Medulla oblongata (tissue), 1 donor: ENCODE measurements around the gene DDX39A.
"Not testable (repeated sequence)": the region's sequence is repeated elsewhere in the genome, so short reads cannot be mapped to it uniquely, and the experiment has no call there.

ENCODE experiments used
- DNase-seq: peaks from one replicate; pipeline ENCODE4 v3.0.0-alpha.2; 2015; ENCODE audit errors: extremely low spot score

DDX39A gene

GRCh38 chr19:14385492-14385891, 33.6 kb downstream of the DDX39A start:
- DNase-seq = no peak

GRCh38 chr19:14383661-14384555, 35.2 kb downstream of the DDX39A start:
- DNase-seq = peak; percentile 67

GRCh38 chr19:14381689-14382474, 37.3 kb downstream of the DDX39A start:
- no peak for DNase-seq

- DNase-seq = peak; percentile 55
Observed at GRCh38 chr19:14379294-14380065, 39.7 kb downstream of the DDX39A start.

GRCh38 chr19:14378890-14379289, 40.3 kb downstream of the DDX39A start:
- DNase-seq = no peak

- no peak for DNase-seq
Observed at GRCh38 chr19:14377883-14378328, 41.2 kb downstream of the DDX39A start.

GRCh38 chr19:14375582-14376291, 43.4 kb downstream of the DDX39A start:
- DNase-seq = no peak

GRCh38 chr19:14375055-14375581, 44.0 kb downstream of the DDX39A start:
- DNase-seq = peak; percentile 68

GRCh38 chr19:14374313-14374712, 44.8 kb downstream of the DDX39A start:
- DNase-seq = not testable (repeated sequence)

- not testable (repeated sequence) for DNase-seq
Observed at GRCh38 chr19:14372384-14373077, 46.6 kb downstream of the DDX39A start.

- no peak for DNase-seq
Observed at GRCh38 chr19:14371301-14371821, 47.8 kb downstream of the DDX39A start.

GRCh38 chr19:14370940-14371280, 48.2 kb downstream of the DDX39A start:
- no peak for DNase-seq

- DNase-seq = no peak
Observed at GRCh38 chr19:14370169-14370939, 48.8 kb downstream of the DDX39A start.

- DNase-seq = no peak
Observed at GRCh38 chr19:14369399-14370168, 49.6 kb downstream of the DDX39A start.

GRCh38 chr19:14368011-14368513, 51.1 kb downstream of the DDX39A start:
- peak; percentile 36 for DNase-seq

- DNase-seq = no peak
Observed at GRCh38 chr19:14367016-14367415, 52.1 kb downstream of the DDX39A start.

- DNase-seq = peak; percentile 53
Observed at GRCh38 chr19:14366529-14366928, 52.6 kb downstream of the DDX39A start.

- not testable (repeated sequence) for DNase-seq
Observed at GRCh38 chr19:14364098-14364443, 55.1 kb downstream of the DDX39A start.
